Adrenal gland (tissue), 5 donors: Measurements from ENCODE around the gene HELZ.

Source experiments
- CTCF ChIP-seq, 6 experiments: fragments of 450-650 bp in 4 of 6; fragments of 200-600 bp in 2 of 6; sonication (generic) in 1 of 6; IDR thresholded peaks; 1 replicate in 5 of 6; 2 replicates in 1 of 6; pipeline versions ENCODE4 v1.5.1 to v1.8.0; 2016 to 2021; ENCODE audit warnings: antibody characterized with exemption in 6 of 6, mild to moderate bottlenecking in 2 of 6, moderate library complexity in 1 of 6
- POLR2A ChIP-seq, 2 donors: fragments of 450-650 bp; IDR thresholded peaks; one replicate each; pipeline ENCODE4 v1.6.1; 2017; ENCODE audit warnings: antibody characterized with exemption in 2 of 2, mild to moderate bottlenecking in 2 of 2, moderate library complexity in 1 of 2
- donor health status: DM: no; HTN: no; CAD: no.

GRCh38 chr17:67130768-67131167 is 114.2 kb downstream of the HELZ start:
- TF ChIP-seq POLR2A (IDR thresholded peaks at IDR 0.05) (no peak), CTCF (IDR thresholded peaks at IDR 0.05) (no peak)
